ENCODE results near the gene PRR14.
"Not testable (repeated sequence)": the region's sequence is repeated elsewhere in the genome, so short reads cannot be mapped to it uniquely, and the experiment has no call there.

PRR14 gene

GRCh38 chr16:30622455-30623032, 28.2 kb upstream of the PRR14 start:
- no peak for TF ChIP-seq FOXA1 (IDR thresholded peaks at IDR 0.05)

GRCh38 chr16:30623536-30624283, 27.1 kb upstream of the PRR14 start:
- DNase-seq (ENCODE audit: extremely low spot score): no peak
- no peak for TF ChIP-seq FOXA1 (IDR thresholded peaks at IDR 0.05)
- TF ChIP-seq L3MBTL2 (conservative IDR thresholded peaks at IDR 0.05): no peak
- TF ChIP-seq LEF1 (IDR thresholded peaks at IDR 0.05; ENCODE audit: borderline replicate concordance): no peak
- no peak for TF ChIP-seq FOXK2 (IDR thresholded peaks at IDR 0.05)
- no peak for TF ChIP-seq ARNT (IDR thresholded peaks at IDR 0.05)
- no peak for TF ChIP-seq ELF4 (IDR thresholded peaks at IDR 0.05)
- TF ChIP-seq HDGF (IDR thresholded peaks at IDR 0.05; ENCODE audit: borderline replicate concordance): no peak
- POLR2A ChIA-PET: interaction anchor here (1.7 to 2.2 kb wide), 4 partner anchors 9 to 27 kb away, joined by 4 to 7 read pairs (median 6); partner anchors contain the start of genes PRR14 and ZNF689
- CTCF ChIA-PET: interaction anchor here (0.9 to 1.6 kb wide), 2 partner anchors 8 kb away, joined by 6 to 10 read pairs; no protein-coding TSS in a partner anchor

More at GRCh38 chr16:30622455-30623032, 28.2 kb upstream of the PRR14 start:
- no peak for DNase-seq (ENCODE audit: extremely low spot score)
- CTCF ChIA-PET: interaction anchor here (0.6 to 1.5 kb wide), 3 partner anchors 24 to 581 kb away, joined by 3 read pairs; no protein-coding TSS in a partner anchor
- POLR2A ChIA-PET: interaction anchor here (1.7 to 2.2 kb wide), 3 partner anchors 8 to 28 kb away, joined by 4 to 7 read pairs (median 5); partner anchors contain the start of genes PRR14 and ZNF689

GRCh38 chr16:30626236-30626635, 24.5 kb upstream of the PRR14 start:
- no peak for TF ChIP-seq BHLHE40 (IDR thresholded peaks at IDR 0.05; ENCODE audit: borderline replicate concordance)
- TF ChIP-seq ARNT (IDR thresholded peaks at IDR 0.05): no peak
- no peak for TF ChIP-seq HDGF (IDR thresholded peaks at IDR 0.05; ENCODE audit: borderline replicate concordance)
- no peak for TF ChIP-seq LEF1 (IDR thresholded peaks at IDR 0.05; ENCODE audit: borderline replicate concordance)
- TF ChIP-seq CTBP1 (IDR thresholded peaks at IDR 0.05; ENCODE audit: borderline replicate concordance): no peak
- no peak for TF ChIP-seq ELF4 (IDR thresholded peaks at IDR 0.05)
- no peak for TF ChIP-seq FOXA1 (IDR thresholded peaks at IDR 0.05)
- POLR2A ChIA-PET: interaction anchor here (0.9 to 1.8 kb wide), 2 partner anchors 10 to 91 kb away, joined by 4 to 5 read pairs; partner anchors contain the start of gene ZNF747
- CTCF ChIA-PET: interaction anchor here (0.7 to 1.3 kb wide), 3 partner anchors 11 to 196 kb away, joined by 3 to 5 read pairs (median 4); partner anchors contain the start of gene DCTPP1
- DNase-seq (ENCODE audit: extremely low spot score): no peak

- DNase-seq (ENCODE audit: extremely low spot score): peak; percentile 90
- CTCF ChIA-PET: interaction anchor here (0.7 to 2.6 kb wide), 13 partner anchors 9 to 233 kb away, joined by 3 to 15 read pairs (median 3); partner anchors contain the start of genes DCTPP1, FBRS and ZNF689
- POLR2A ChIA-PET: interaction anchor here (0.8 to 1.8 kb wide), 9 partner anchors 16 to 450 kb away, joined by 3 to 7 read pairs (median 3); partner anchors contain the start of genes DCTPP1, ZNF688, ZNF689 and ZNF764
- TF ChIP-seq ZNF384 (IDR thresholded peaks at IDR 0.05): peak; percentile 74
- no peak for TF ChIP-seq FOXM1 (IDR thresholded peaks at IDR 0.05; ENCODE audit: borderline replicate concordance)
These were observed 21.9 kb upstream of the PRR14 start for GRCh38 chr16:30628628-30629540.

- CTCF ChIA-PET: interaction anchor here (0.7 to 2.4 kb wide), 5 partner anchors 9 to 588 kb away, joined by 3 to 11 read pairs (median 6); partner anchors contain the start of gene DCTPP1
- not testable (repeated sequence) for DNase-seq (ENCODE audit: extremely low spot score)
- POLR2A ChIA-PET: interaction anchor here (1.0 to 2.4 kb wide), 6 partner anchors 18 to 202 kb away, joined by 3 to 17 read pairs (median 4); partner anchors contain the start of genes DCTPP1, FBRS, PRR14 and ZNF689
These were observed 18.3 kb upstream of the PRR14 start for GRCh38 chr16:30632454-30632853.

GRCh38 chr16:30633526-30633925, 17.2 kb upstream of the PRR14 start:
- POLR2A ChIA-PET: interaction anchor here (0.5 to 2.4 kb wide), 43 partner anchors 9 to 568 kb away, joined by 3 to 29 read pairs (median 5); partner anchors contain the start of genes ALDOA, CD2BP2, CORO1A and DCTPP1
- CTCF ChIA-PET: interaction anchor here (0.7 kb wide), 1 partner anchor 271 kb away, joined by 3 read pairs; no protein-coding TSS in a partner anchor
- no peak for DNase-seq (ENCODE audit: extremely low spot score)
- TF ChIP-seq FOXM1 (IDR thresholded peaks at IDR 0.05; ENCODE audit: borderline replicate concordance) (no peak), LEF1 (IDR thresholded peaks at IDR 0.05; ENCODE audit: borderline replicate concordance) (no peak)

- no peak for DNase-seq (ENCODE audit: extremely low spot score)
- TF ChIP-seq CTBP1 (IDR thresholded peaks at IDR 0.05; ENCODE audit: borderline replicate concordance) (no peak), ARNT (IDR thresholded peaks at IDR 0.05) (no peak), SP1 (IDR thresholded peaks at IDR 0.05) (no peak), TARDBP (IDR thresholded peaks at IDR 0.05) (no peak), HDGF (IDR thresholded peaks at IDR 0.05; ENCODE audit: borderline replicate concordance) (no peak), FOXM1 (IDR thresholded peaks at IDR 0.05; ENCODE audit: borderline replicate concordance) (no peak), L3MBTL2 (conservative IDR thresholded peaks at IDR 0.05) (no peak), PKNOX1 (IDR thresholded peaks at IDR 0.05) (no peak), NFRKB (IDR thresholded peaks at IDR 0.05) (no peak), ZNF384 (IDR thresholded peaks at IDR 0.05) (no peak), FOXK2 (IDR thresholded peaks at IDR 0.05) (no peak), SUZ12 (IDR thresholded peaks at IDR 0.05) (no peak), FOXA1 (IDR thresholded peaks at IDR 0.05) (no peak)
- POLR2A ChIA-PET: interaction anchor here (0.7 to 3.7 kb wide), 7 partner anchors 14 to 207 kb away, joined by 3 to 23 read pairs (median 6); partner anchors contain the start of genes DCTPP1, FBRS, PRR14 and ZNF747
- CTCF ChIA-PET: interaction anchor here (1.4 kb wide), 1 partner anchor 21 kb away, joined by 4 read pairs; no protein-coding TSS in a partner anchor
These were observed 14.2 kb upstream of the PRR14 start for GRCh38 chr16:30636599-30636998.

Measured in HEK293T (cell line).